ENCODE data around the gene MOBP.

DNA sequence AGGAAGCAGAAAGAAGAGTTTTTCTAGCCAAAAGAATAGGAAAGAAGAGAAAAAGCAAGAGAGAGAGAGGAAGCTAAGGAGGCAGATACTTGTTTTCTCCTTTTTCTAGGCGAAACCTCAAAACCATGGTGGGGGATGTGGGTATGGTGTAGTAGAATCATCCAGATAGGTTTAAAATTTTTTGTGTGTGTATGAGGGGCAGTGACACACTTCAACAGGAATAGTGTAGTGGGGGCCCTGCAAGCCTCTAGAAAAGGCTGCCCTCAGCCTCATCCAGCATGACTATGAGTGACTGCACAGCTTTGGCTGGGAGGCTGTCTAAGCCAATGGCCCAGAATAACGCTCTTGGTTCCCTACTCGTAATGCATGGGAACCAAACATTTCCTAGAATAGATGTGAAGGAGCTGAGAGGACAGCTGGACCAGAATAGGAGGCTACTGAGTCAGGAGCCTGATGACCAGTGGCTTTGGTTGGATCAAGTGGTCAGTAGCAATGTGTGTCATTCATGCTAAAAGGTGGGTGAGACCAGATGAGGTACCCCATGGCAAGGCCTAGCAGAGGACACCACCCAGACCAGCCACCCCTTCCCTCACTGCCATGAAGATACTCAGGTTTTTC is 24.4 kb downstream of the MOBP start:
- TF ChIP-seq POLR2AphosphoS5 (IDR thresholded peaks at IDR 0.05; ENCODE audit: low read depth, low read length) = no peak
- TF ChIP-seq POLR2A (IDR thresholded peaks at IDR 0.05; ENCODE audit: low read depth, low read length) = no peak
- no peak for TF ChIP-seq PAX5 (IDR thresholded peaks at IDR 0.05; ENCODE audit: insufficient read depth, low read length, severe bottlenecking)
